ENCODE measurements around the gene NALCN.

Gene NALCN

GRCh38 chr13:101417043-101417406 lies 717 bp upstream of the NALCN start:
- WGBS, 2 experiments: 64 to 69% methylated on average over 1 to 3 of the region's 3 CpGs
- Histone ChIP-seq H3K9me3 (ENCODE audit: control insufficient read depth, low read length) (no peaks in the 10 kb centered on the region), H3K36me3 (ENCODE audit: control insufficient read depth, insufficient read depth, low read length) (no peaks in the 10 kb centered on the region), H3K27me3 (ENCODE audit: control insufficient read depth, insufficient read depth, low read length, poor library complexity, severe bottlenecking) (peaks cover 44% of the 10 kb centered on the region), H3K27ac (ENCODE audit: insufficient read depth, low read depth, low read length, poor library complexity, severe bottlenecking) (no peak overlapping the region), H3K4me1 (ENCODE audit: control insufficient read depth, insufficient read depth, low read length) (no peaks in the 10 kb centered on the region), H3K4me3 (ENCODE audit: insufficient read depth, low read depth, low read length) (no peak overlapping the region)

GRCh38 chr13:101415358-101416174 lies 742 bp downstream of the NALCN start:
- H3K9me3 ChIP-seq (ENCODE audit: control insufficient read depth, low read length): no peaks in the 10 kb centered on the region
- H3K4me3 ChIP-seq (ENCODE audit: insufficient read depth, low read depth, low read length): peak overlapping the region; percentile 58
- peaks cover 44% of the 10 kb centered on the region for H3K27me3 ChIP-seq (ENCODE audit: control insufficient read depth, insufficient read depth, low read length, poor library complexity, severe bottlenecking)
- no peak overlapping the region for H3K27ac ChIP-seq (ENCODE audit: insufficient read depth, low read depth, low read length, poor library complexity, severe bottlenecking)
- no peaks in the 10 kb centered on the region for H3K36me3 ChIP-seq (ENCODE audit: control insufficient read depth, insufficient read depth, low read length)
- no peaks in the 10 kb centered on the region for H3K4me1 ChIP-seq (ENCODE audit: control insufficient read depth, insufficient read depth, low read length)
- WGBS, 2 experiments: 13 to 14% methylated on average over 43 of the region's 43 CpGs

- WGBS, 2 experiments: 83 to 86% methylated on average over 1 of the region's 1 CpG
- H3K36me3 ChIP-seq (ENCODE audit: control insufficient read depth, insufficient read depth, low read length): no peaks in the 10 kb centered on the region
- no peaks in the 10 kb centered on the region for H3K4me1 ChIP-seq (ENCODE audit: control insufficient read depth, insufficient read depth, low read length)
- H3K27ac ChIP-seq (ENCODE audit: insufficient read depth, low read depth, low read length, poor library complexity, severe bottlenecking): no peak overlapping the region
- no peaks in the 10 kb centered on the region for H3K9me3 ChIP-seq (ENCODE audit: control insufficient read depth, low read length)
- peaks cover 32% of the 10 kb centered on the region for H3K27me3 ChIP-seq (ENCODE audit: control insufficient read depth, insufficient read depth, low read length, poor library complexity, severe bottlenecking)
- no peak overlapping the region for H3K4me3 ChIP-seq (ENCODE audit: insufficient read depth, low read depth, low read length)
Observed at GRCh38 chr13:101412076-101412475, 4.2 kb downstream of the NALCN start.

- Histone ChIP-seq H3K4me3 (ENCODE audit: insufficient read depth, low read depth, low read length) (no peak overlapping the region), H3K4me1 (ENCODE audit: control insufficient read depth, insufficient read depth, low read length) (no peaks in the 10 kb centered on the region), H3K27me3 (ENCODE audit: control insufficient read depth, insufficient read depth, low read length, poor library complexity, severe bottlenecking) (peaks cover 4% of the 10 kb centered on the region), H3K27ac (ENCODE audit: insufficient read depth, low read depth, low read length, poor library complexity, severe bottlenecking) (no peak overlapping the region), H3K36me3 (ENCODE audit: control insufficient read depth, insufficient read depth, low read length) (no peaks in the 10 kb centered on the region), H3K9me3 (ENCODE audit: control insufficient read depth, low read length) (no peaks in the 10 kb centered on the region)
- 90% methylated on average over 5 to 6 of the region's 6 CpGs for WGBS, 2 experiments
Observed at GRCh38 chr13:101408992-101409656, 7.2 kb downstream of the NALCN start.

GRCh38 chr13:101408154-101408553 lies 8.2 kb downstream of the NALCN start:
- no peaks in the 10 kb centered on the region for H3K4me1 ChIP-seq (ENCODE audit: control insufficient read depth, insufficient read depth, low read length)
- no peak overlapping the region for H3K4me3 ChIP-seq (ENCODE audit: insufficient read depth, low read depth, low read length)
- no peaks in the 10 kb centered on the region for H3K27me3 ChIP-seq (ENCODE audit: control insufficient read depth, insufficient read depth, low read length, poor library complexity, severe bottlenecking)
- no peak overlapping the region for H3K27ac ChIP-seq (ENCODE audit: insufficient read depth, low read depth, low read length, poor library complexity, severe bottlenecking)
- H3K36me3 ChIP-seq (ENCODE audit: control insufficient read depth, insufficient read depth, low read length): no peaks in the 10 kb centered on the region
- H3K9me3 ChIP-seq (ENCODE audit: control insufficient read depth, low read length): no peaks in the 10 kb centered on the region
- WGBS, 2 experiments: 91 to 92% methylated on average over 9 of the region's 9 CpGs

GRCh38 chr13:101406791-101407190 lies 9.5 kb downstream of the NALCN start:
- H3K4me1 ChIP-seq (ENCODE audit: control insufficient read depth, insufficient read depth, low read length): no peaks in the 10 kb centered on the region
- no peak overlapping the region for H3K27ac ChIP-seq (ENCODE audit: insufficient read depth, low read depth, low read length, poor library complexity, severe bottlenecking)
- WGBS, 2 experiments: no CpG with 5 or more reads among the region's 1 CpG
- no peaks in the 10 kb centered on the region for H3K36me3 ChIP-seq (ENCODE audit: control insufficient read depth, insufficient read depth, low read length)
- H3K27me3 ChIP-seq (ENCODE audit: control insufficient read depth, insufficient read depth, low read length, poor library complexity, severe bottlenecking): no peaks in the 10 kb centered on the region
- H3K4me3 ChIP-seq (ENCODE audit: insufficient read depth, low read depth, low read length): no peak overlapping the region
- H3K9me3 ChIP-seq (ENCODE audit: control insufficient read depth, low read length): no peaks in the 10 kb centered on the region

GRCh38 chr13:101401196-101401595 lies 15.1 kb downstream of the NALCN start:
- no peak overlapping the region for H3K4me3 ChIP-seq (ENCODE audit: insufficient read depth, low read depth, low read length)
- no peaks in the 10 kb centered on the region for H3K4me1 ChIP-seq (ENCODE audit: control insufficient read depth, insufficient read depth, low read length)
- H3K27ac ChIP-seq (ENCODE audit: insufficient read depth, low read depth, low read length, poor library complexity, severe bottlenecking): no peak overlapping the region
- no peaks in the 10 kb centered on the region for H3K36me3 ChIP-seq (ENCODE audit: control insufficient read depth, insufficient read depth, low read length)
- H3K27me3 ChIP-seq (ENCODE audit: control insufficient read depth, insufficient read depth, low read length, poor library complexity, severe bottlenecking): no peaks in the 10 kb centered on the region
- no CpG with 5 or more reads among the region's 1 CpG for WGBS, 2 experiments
- H3K9me3 ChIP-seq (ENCODE audit: control insufficient read depth, low read length): no peaks in the 10 kb centered on the region

GRCh38 chr13:101399365-101399764 lies 16.9 kb downstream of the NALCN start:
- Histone ChIP-seq H3K4me1 (ENCODE audit: control insufficient read depth, insufficient read depth, low read length) (no peaks in the 10 kb centered on the region), H3K27ac (ENCODE audit: insufficient read depth, low read depth, low read length, poor library complexity, severe bottlenecking) (no peak overlapping the region), H3K36me3 (ENCODE audit: control insufficient read depth, insufficient read depth, low read length) (no peaks in the 10 kb centered on the region), H3K27me3 (ENCODE audit: control insufficient read depth, insufficient read depth, low read length, poor library complexity, severe bottlenecking) (no peaks in the 10 kb centered on the region), H3K9me3 (ENCODE audit: control insufficient read depth, low read length) (no peaks in the 10 kb centered on the region), H3K4me3 (ENCODE audit: insufficient read depth, low read depth, low read length) (no peak overlapping the region)
- WGBS, 2 experiments: 96 to 100% methylated on average over 1 to 2 of the region's 2 CpGs

GRCh38 chr13:101398920-101399319 lies 17.4 kb downstream of the NALCN start:
- Histone ChIP-seq H3K4me1 (ENCODE audit: control insufficient read depth, insufficient read depth, low read length) (no peaks in the 10 kb centered on the region), H3K27me3 (ENCODE audit: control insufficient read depth, insufficient read depth, low read length, poor library complexity, severe bottlenecking) (no peaks in the 10 kb centered on the region), H3K27ac (ENCODE audit: insufficient read depth, low read depth, low read length, poor library complexity, severe bottlenecking) (no peak overlapping the region), H3K36me3 (ENCODE audit: control insufficient read depth, insufficient read depth, low read length) (no peaks in the 10 kb centered on the region), H3K4me3 (ENCODE audit: insufficient read depth, low read depth, low read length) (no peak overlapping the region), H3K9me3 (ENCODE audit: control insufficient read depth, low read length) (no peaks in the 10 kb centered on the region)
- 90 to 98% methylated on average over 2 of the region's 2 CpGs for WGBS, 2 experiments

GRCh38 chr13:101398191-101398590 lies 18.1 kb downstream of the NALCN start:
- Histone ChIP-seq H3K4me3 (ENCODE audit: insufficient read depth, low read depth, low read length) (no peak overlapping the region), H3K9me3 (ENCODE audit: control insufficient read depth, low read length) (no peaks in the 10 kb centered on the region), H3K27me3 (ENCODE audit: control insufficient read depth, insufficient read depth, low read length, poor library complexity, severe bottlenecking) (no peaks in the 10 kb centered on the region), H3K36me3 (ENCODE audit: control insufficient read depth, insufficient read depth, low read length) (no peaks in the 10 kb centered on the region), H3K4me1 (ENCODE audit: control insufficient read depth, insufficient read depth, low read length) (no peaks in the 10 kb centered on the region), H3K27ac (ENCODE audit: insufficient read depth, low read depth, low read length, poor library complexity, severe bottlenecking) (no peak overlapping the region)
- WGBS, 2 experiments: 72 to 83% methylated on average over 2 of the region's 2 CpGs
